GM23338 (cell line): ENCODE results near the gene RSPH4A. TPM values are rescaled to one million over a fixed set of nuclear protein-coding genes. Genes with fewer than 3 reads are reported as not detected.

Experiments
- ATAC-seq: fragments of 200-7000 bp; cut with Tn5 transposase; 3 replicates; pipeline ENCODE4 v1.9.1; 2020
- DNase-seq: peaks from one replicate; pipeline ENCODE4 v3.0.0-alpha.2; 2015; ENCODE audit warnings: low spot score
- H2AFZ ChIP-seq: fragments of 200-600 bp; sonication (generic); 2 replicates; pipeline ENCODE4 v1.8.0; 2016; ENCODE audit warnings: antibody characterized with exemption, mild to moderate bottlenecking, moderate library complexity
- H3F3A ChIP-seq: fragments of 200-600 bp; sonication (generic); replicated peaks from 2 replicates; pipeline ENCODE4 v1.8.0; 2017; ENCODE audit warnings: antibody characterized with exemption, mixed run types, low read depth
- H3K27ac ChIP-seq: fragments of 200-600 bp; sonication (generic); 2 replicates; pipeline ENCODE4 v1.6.1; 2016; ENCODE audit warnings: low read depth
- H3K27me3 ChIP-seq: fragments of 200-600 bp; sonication (generic); 2 replicates; pipeline ENCODE4 v1.8.0; 2016; ENCODE audit warnings: mild to moderate bottlenecking, mixed run types, moderate library complexity; ENCODE audit not compliant: insufficient read depth
- H3K36me3 ChIP-seq: fragments of 200-600 bp; sonication (generic); 2 replicates; pipeline ENCODE4 v1.8.0; 2016; ENCODE audit warnings: mild to moderate bottlenecking; ENCODE audit not compliant: insufficient read depth
- H3K4me1 ChIP-seq: fragments of 200-600 bp; sonication (generic); 2 replicates; pipeline ENCODE4 v1.8.0; 2016; ENCODE audit warnings: mild to moderate bottlenecking, moderate library complexity; ENCODE audit not compliant: insufficient read depth
- H3K4me2 ChIP-seq: fragments of 200-600 bp; sonication (generic); 2 replicates; pipeline ENCODE4 v1.7.1; 2017; ENCODE audit warnings: mixed run types
- H3K4me3 ChIP-seq: fragments of 200-600 bp; sonication (generic); 2 replicates; pipeline ENCODE4 v1.6.1; 2016; ENCODE audit warnings: mixed run types
- H3K79me2 ChIP-seq: fragments of 200-600 bp; sonication (generic); replicated peaks from 2 replicates; pipeline ENCODE4 v1.8.0; 2017; ENCODE audit warnings: mild to moderate bottlenecking; ENCODE audit not compliant: insufficient read depth
- H3K9me2 ChIP-seq: fragments of 200-600 bp; sonication (generic); 2 replicates; pipeline ENCODE4 v1.8.0; 2017; ENCODE audit not compliant: insufficient read depth
- H4K20me1 ChIP-seq: fragments of 200-600 bp; sonication (generic); replicated peaks from 2 replicates; pipeline ENCODE4 v1.8.0; 2017; ENCODE audit warnings: mild to moderate bottlenecking; ENCODE audit not compliant: insufficient read depth
- H3K27ac Mint-ChIP-seq: 2 replicates; pipeline ENCODE4 v1.8.0; 2020; ENCODE audit warnings: inconsistent platforms, mild to moderate bottlenecking, moderate library complexity, mixed read lengths
- H3K27me3 Mint-ChIP-seq: 3 replicates; pipeline ENCODE4 v1.8.0; 2022; ENCODE audit warnings: low read depth, mild to moderate bottlenecking, moderate library complexity, mixed read lengths, inconsistent platforms; ENCODE audit not compliant: insufficient read depth, poor library complexity
- H3K36me3 Mint-ChIP-seq: 3 replicates; pipeline ENCODE4 v1.8.0; 2021; ENCODE audit warnings: low read depth, mild to moderate bottlenecking, inconsistent platforms, moderate library complexity, mixed read lengths
- H3K4me1 Mint-ChIP-seq: 3 replicates; pipeline ENCODE4 v1.8.0; 2020; ENCODE audit warnings: mild to moderate bottlenecking, inconsistent platforms, mixed read lengths
- H3K4me3 Mint-ChIP-seq: 3 replicates; pipeline ENCODE4 v1.8.0; 2021; ENCODE audit warnings: moderate library complexity, mild to moderate bottlenecking, inconsistent platforms, mixed read lengths
- H3K9me3 Mint-ChIP-seq: 3 replicates; pipeline ENCODE4 v1.8.0; 2020; ENCODE audit warnings: moderate library complexity, mild to moderate bottlenecking, inconsistent platforms, mixed read lengths
- CREB1 ChIP-seq: fragments of 250-450 bp; sonication (Bioruptor Pico); IDR thresholded peaks from 2 replicates; pipeline ENCODE4 v1.5.0; 2020; ENCODE audit warnings: low read depth, mild to moderate bottlenecking, moderate library complexity
- EZH2 ChIP-seq: fragments of 200-600 bp; sonication (generic); IDR thresholded peaks from one replicate; pipeline ENCODE4 v1.8.0; 2017; ENCODE audit warnings: antibody characterized with exemption, mild to moderate bottlenecking, low read depth; ENCODE audit not compliant: unreplicated experiment
- EZH2phosphoT487 ChIP-seq: fragments of 200-600 bp; sonication (generic); IDR thresholded peaks from one replicate; pipeline ENCODE4 v1.8.1; 2018; ENCODE audit warnings: antibody characterized with exemption; ENCODE audit not compliant: unreplicated experiment
- JUNB ChIP-seq: IDR thresholded peaks from one replicate; pipeline ENCODE4 v1.6.1; 2016; ENCODE audit warnings: antibody characterized with exemption; ENCODE audit not compliant: unreplicated experiment
- NANOG ChIP-seq: IDR thresholded peaks from 2 replicates; pipeline ENCODE4 v1.6.1; 2016; ENCODE audit warnings: antibody characterized with exemption, borderline replicate concordance
- POLR2AphosphoS5 ChIP-seq: IDR thresholded peaks from 2 replicates; pipeline ENCODE4 v1.6.1; 2016; ENCODE audit warnings: antibody characterized with exemption, low read depth
- STAT1 ChIP-seq: IDR thresholded peaks from one replicate; pipeline ENCODE4 v1.6.1; 2016; ENCODE audit warnings: antibody characterized with exemption; ENCODE audit not compliant: unreplicated experiment
- ZNF114 ChIP-seq: fragments of 250-450 bp; sonication (Bioruptor Pico); IDR thresholded peaks from 2 replicates; pipeline ENCODE4 v1.5.0; 2020; ENCODE audit warnings: mild to moderate bottlenecking, moderate library complexity
- ZNF331 ChIP-seq: fragments of 250-450 bp; sonication (Bioruptor Pico); IDR thresholded peaks from 2 replicates; pipeline ENCODE4 v1.5.0; 2020; ENCODE audit warnings: low read depth, mild to moderate bottlenecking, moderate library complexity
- polyA plus RNA-seq: library from polyadenylated mRNA; unstranded; fragments of >200 nt; fragmentation: Nextera tagmentation; extraction: Ambion mirVana; gene quantifications from 2 replicates; pipeline ENCODE4 v1.2.1, GENCODE V29; 2016
- total RNA-seq: library from RNA; depleted of rRNA; stranded (reverse); fragments of >200 nt; shearing (Covaris generic); gene quantifications from 2 replicates; pipeline ENCODE4 v1.2.3, GENCODE V29; 2014
- TF ChIP-seq, protein P1 (sequence below): IDR thresholded peaks from one replicate; pipeline ENCODE4 v1.6.1; 2018; ENCODE audit warnings: antibody characterized with exemption; ENCODE audit not compliant: unreplicated experiment
- TF ChIP-seq, protein P2 (sequence below): fragments of 250-450 bp; sonication (Bioruptor Pico); IDR thresholded peaks from 2 replicates; pipeline ENCODE4 v1.5.0; 2020; ENCODE audit warnings: mild to moderate bottlenecking, moderate library complexity
- TF ChIP-seq, protein P3 (sequence below): IDR thresholded peaks from 2 replicates; pipeline ENCODE4 v1.6.1; 2016; ENCODE audit warnings: antibody characterized with exemption
- TF ChIP-seq, protein P4 (sequence below), 2 experiments: fragments of 200-600 bp in 1 of 2; sonication (generic) in 1 of 2; conservative IDR thresholded peaks; 2 replicates each; pipeline versions ENCODE4 v1.5.1 to v1.6.1; 2016 to 2017; ENCODE audit warnings: antibody characterized with exemption in 2 of 2, low read depth in 2 of 2, mild to moderate bottlenecking in 2 of 2, moderate library complexity in 1 of 2

The RSPH4A gene
- total and polyA plus RNA-seq, 2 experiments from 2014 or later: 0.52 to 1.0 TPM

DNA sequence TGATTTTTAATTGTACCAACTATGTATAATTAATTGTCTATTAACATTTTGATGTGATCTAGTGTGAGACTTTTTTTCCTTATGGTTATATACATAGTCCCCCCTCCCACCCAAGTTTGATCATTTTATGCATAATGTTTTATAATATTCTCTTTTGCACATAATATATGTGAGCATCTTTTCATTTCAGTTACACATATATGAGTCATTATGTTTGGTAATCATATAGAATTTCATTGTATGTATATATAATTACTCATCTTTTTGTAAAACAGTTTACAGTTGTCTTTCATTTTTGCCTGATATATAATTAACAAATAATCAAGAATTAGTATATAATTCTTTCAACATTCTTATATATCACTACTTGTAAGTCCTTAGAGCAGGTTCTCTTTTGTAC is 30.0 kb upstream of the RSPH4A start:
- Histone ChIP-seq H3K4me3 (no peak overlapping the region), H3K27ac (no peak overlapping the region), H3K9me2 (no peaks in the 10 kb centered on the region), H3F3A (no peaks in the 10 kb centered on the region), H2AFZ (no peak overlapping the region), H3K4me2 (no peak overlapping the region), H3K4me1 (no peaks in the 10 kb centered on the region), H4K20me1 (no peaks in the 10 kb centered on the region), H3K36me3 (no peaks in the 10 kb centered on the region; the same call in 1 of the 2 replicates), H3K79me2 (no peaks in the 10 kb centered on the region), H3K27me3 (no peaks in the 10 kb centered on the region)
- Mint-ChIP-seq H3K27me3 (no peaks in the 10 kb centered on the region), H3K4me1 (no peaks in the 10 kb centered on the region), H3K4me3 (no peak overlapping the region), H3K36me3 (peaks cover 10% of the 10 kb centered on the region), H3K9me3 (no peaks in the 10 kb centered on the region), H3K27ac (no peak overlapping the region)
- no peak for ATAC-seq
- DNase-seq: no peak
- TF ChIP-seq ZNF331 (CRISPR knock-in tag) (no peak), JUNB (no peak), STAT1 (no peak), CREB1 (CRISPR knock-in tag) (no peak), EZH2 (no peak), POLR2AphosphoS5 (no peak), EZH2phosphoT487 (no peak), NANOG (no peak), ZNF114 (CRISPR knock-in tag) (no peak)
- TF ChIP-seq, protein P1, sequence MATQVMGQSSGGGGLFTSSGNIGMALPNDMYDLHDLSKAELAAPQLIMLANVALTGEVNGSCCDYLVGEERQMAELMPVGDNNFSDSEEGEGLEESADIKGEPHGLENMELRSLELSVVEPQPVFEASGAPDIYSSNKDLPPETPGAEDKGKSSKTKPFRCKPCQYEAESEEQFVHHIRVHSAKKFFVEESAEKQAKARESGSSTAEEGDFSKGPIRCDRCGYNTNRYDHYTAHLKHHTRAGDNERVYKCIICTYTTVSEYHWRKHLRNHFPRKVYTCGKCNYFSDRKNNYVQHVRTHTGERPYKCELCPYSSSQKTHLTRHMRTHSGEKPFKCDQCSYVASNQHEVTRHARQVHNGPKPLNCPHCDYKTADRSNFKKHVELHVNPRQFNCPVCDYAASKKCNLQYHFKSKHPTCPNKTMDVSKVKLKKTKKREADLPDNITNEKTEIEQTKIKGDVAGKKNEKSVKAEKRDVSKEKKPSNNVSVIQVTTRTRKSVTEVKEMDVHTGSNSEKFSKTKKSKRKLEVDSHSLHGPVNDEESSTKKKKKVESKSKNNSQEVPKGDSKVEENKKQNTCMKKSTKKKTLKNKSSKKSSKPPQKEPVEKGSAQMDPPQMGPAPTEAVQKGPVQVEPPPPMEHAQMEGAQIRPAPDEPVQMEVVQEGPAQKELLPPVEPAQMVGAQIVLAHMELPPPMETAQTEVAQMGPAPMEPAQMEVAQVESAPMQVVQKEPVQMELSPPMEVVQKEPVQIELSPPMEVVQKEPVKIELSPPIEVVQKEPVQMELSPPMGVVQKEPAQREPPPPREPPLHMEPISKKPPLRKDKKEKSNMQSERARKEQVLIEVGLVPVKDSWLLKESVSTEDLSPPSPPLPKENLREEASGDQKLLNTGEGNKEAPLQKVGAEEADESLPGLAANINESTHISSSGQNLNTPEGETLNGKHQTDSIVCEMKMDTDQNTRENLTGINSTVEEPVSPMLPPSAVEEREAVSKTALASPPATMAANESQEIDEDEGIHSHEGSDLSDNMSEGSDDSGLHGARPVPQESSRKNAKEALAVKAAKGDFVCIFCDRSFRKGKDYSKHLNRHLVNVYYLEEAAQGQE: no peak
- TF ChIP-seq, protein P2, sequence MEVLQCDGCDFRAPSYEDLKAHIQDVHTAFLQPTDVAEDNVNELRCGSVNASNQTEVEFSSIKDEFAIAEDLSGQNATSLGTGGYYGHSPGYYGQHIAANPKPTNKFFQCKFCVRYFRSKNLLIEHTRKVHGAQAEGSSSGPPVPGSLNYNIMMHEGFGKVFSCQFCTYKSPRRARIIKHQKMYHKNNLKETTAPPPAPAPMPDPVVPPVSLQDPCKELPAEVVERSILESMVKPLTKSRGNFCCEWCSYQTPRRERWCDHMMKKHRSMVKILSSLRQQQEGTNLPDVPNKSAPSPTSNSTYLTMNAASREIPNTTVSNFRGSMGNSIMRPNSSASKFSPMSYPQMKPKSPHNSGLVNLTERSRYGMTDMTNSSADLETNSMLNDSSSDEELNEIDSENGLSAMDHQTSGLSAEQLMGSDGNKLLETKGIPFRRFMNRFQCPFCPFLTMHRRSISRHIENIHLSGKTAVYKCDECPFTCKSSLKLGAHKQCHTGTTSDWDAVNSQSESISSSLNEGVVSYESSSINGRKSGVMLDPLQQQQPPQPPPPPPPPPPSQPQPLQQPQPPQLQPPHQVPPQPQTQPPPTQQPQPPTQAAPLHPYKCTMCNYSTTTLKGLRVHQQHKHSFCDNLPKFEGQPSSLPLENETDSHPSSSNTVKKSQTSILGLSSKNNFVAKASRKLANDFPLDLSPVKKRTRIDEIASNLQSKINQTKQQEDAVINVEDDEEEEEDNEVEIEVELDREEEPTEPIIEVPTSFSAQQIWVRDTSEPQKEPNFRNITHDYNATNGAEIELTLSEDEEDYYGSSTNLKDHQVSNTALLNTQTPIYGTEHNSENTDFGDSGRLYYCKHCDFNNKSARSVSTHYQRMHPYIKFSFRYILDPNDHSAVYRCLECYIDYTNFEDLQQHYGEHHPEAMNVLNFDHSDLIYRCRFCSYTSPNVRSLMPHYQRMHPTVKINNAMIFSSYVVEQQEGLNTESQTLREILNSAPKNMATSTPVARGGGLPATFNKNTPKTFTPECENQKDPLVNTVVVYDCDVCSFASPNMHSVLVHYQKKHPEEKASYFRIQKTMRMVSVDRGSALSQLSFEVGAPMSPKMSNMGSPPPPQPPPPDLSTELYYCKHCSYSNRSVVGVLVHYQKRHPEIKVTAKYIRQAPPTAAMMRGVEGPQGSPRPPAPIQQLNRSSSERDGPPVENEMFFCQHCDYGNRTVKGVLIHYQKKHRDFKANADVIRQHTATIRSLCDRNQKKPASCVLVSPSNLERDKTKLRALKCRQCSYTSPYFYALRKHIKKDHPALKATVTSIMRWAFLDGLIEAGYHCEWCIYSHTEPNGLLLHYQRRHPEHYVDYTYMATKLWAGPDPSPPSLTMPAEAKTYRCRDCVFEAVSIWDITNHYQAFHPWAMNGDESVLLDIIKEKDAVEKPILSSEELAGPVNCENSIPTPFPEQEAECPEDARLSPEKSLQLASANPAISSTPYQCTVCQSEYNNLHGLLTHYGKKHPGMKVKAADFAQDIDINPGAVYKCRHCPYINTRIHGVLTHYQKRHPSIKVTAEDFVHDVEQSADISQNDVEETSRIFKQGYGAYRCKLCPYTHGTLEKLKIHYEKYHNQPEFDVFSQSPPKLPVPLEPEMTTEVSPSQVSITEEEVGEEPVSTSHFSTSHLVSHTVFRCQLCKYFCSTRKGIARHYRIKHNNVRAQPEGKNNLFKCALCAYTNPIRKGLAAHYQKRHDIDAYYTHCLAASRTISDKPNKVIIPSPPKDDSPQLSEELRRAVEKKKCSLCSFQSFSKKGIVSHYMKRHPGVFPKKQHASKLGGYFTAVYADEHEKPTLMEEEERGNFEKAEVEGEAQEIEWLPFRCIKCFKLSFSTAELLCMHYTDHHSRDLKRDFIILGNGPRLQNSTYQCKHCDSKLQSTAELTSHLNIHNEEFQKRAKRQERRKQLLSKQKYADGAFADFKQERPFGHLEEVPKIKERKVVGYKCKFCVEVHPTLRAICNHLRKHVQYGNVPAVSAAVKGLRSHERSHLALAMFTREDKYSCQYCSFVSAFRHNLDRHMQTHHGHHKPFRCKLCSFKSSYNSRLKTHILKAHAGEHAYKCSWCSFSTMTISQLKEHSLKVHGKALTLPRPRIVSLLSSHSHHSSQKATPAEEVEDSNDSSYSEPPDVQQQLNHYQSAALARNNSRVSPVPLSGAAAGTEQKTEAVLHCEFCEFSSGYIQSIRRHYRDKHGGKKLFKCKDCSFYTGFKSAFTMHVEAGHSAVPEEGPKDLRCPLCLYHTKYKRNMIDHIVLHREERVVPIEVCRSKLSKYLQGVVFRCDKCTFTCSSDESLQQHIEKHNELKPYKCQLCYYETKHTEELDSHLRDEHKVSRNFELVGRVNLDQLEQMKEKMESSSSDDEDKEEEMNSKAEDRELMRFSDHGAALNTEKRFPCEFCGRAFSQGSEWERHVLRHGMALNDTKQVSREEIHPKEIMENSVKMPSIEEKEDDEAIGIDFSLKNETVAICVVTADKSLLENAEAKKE: no peak
- TF ChIP-seq, protein P3, sequence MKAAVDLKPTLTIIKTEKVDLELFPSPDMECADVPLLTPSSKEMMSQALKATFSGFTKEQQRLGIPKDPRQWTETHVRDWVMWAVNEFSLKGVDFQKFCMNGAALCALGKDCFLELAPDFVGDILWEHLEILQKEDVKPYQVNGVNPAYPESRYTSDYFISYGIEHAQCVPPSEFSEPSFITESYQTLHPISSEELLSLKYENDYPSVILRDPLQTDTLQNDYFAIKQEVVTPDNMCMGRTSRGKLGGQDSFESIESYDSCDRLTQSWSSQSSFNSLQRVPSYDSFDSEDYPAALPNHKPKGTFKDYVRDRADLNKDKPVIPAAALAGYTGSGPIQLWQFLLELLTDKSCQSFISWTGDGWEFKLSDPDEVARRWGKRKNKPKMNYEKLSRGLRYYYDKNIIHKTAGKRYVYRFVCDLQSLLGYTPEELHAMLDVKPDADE: no peak
- TF ChIP-seq, protein P4, sequence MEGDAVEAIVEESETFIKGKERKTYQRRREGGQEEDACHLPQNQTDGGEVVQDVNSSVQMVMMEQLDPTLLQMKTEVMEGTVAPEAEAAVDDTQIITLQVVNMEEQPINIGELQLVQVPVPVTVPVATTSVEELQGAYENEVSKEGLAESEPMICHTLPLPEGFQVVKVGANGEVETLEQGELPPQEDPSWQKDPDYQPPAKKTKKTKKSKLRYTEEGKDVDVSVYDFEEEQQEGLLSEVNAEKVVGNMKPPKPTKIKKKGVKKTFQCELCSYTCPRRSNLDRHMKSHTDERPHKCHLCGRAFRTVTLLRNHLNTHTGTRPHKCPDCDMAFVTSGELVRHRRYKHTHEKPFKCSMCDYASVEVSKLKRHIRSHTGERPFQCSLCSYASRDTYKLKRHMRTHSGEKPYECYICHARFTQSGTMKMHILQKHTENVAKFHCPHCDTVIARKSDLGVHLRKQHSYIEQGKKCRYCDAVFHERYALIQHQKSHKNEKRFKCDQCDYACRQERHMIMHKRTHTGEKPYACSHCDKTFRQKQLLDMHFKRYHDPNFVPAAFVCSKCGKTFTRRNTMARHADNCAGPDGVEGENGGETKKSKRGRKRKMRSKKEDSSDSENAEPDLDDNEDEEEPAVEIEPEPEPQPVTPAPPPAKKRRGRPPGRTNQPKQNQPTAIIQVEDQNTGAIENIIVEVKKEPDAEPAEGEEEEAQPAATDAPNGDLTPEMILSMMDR (conservative IDR thresholded peaks at IDR 0.05; ENCODE audit: low read depth in 2 of 2): no peak
